HG02678 (cell line): ENCODE results near the gene CCDC102A.
"Not testable (repeated sequence)": the region's sequence is repeated elsewhere in the genome, so short reads cannot be mapped to it uniquely, and the experiment has no call there.

ENCODE experiments used
- ATAC-seq: cut with Tn5 transposase; IDR thresholded peaks from one replicate; pipeline ENCODE4 v1.9.1; 2021; ENCODE audit warnings: mild to moderate bottlenecking, moderate library complexity; ENCODE audit not compliant: unreplicated experiment

CCDC102A gene

DNA sequence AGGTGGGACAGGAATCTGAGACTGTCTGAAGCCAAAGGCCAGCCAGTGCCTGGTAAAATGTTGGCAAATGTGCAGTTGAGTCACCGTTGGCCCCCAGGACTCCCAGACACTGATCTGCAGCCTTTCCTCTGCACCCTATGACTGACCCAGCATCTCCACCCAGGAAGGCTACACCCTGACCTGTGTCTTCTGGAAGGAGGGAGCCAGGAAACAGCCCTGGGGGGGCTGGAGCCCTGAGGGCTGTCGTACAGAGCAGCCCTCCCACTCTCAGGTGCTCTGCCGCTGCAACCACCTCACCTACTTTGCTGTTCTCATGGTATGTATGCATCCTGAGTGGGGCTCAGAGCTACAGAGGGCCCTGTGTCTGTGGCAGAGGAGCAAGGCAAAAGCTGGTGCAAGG lies 30.1 kb upstream of the CCDC102A start:
- no peak for ATAC-seq

GRCh38 chr16:57565461-57565860 lies 29.1 kb upstream of the CCDC102A start:
- no peak for ATAC-seq

DNA sequence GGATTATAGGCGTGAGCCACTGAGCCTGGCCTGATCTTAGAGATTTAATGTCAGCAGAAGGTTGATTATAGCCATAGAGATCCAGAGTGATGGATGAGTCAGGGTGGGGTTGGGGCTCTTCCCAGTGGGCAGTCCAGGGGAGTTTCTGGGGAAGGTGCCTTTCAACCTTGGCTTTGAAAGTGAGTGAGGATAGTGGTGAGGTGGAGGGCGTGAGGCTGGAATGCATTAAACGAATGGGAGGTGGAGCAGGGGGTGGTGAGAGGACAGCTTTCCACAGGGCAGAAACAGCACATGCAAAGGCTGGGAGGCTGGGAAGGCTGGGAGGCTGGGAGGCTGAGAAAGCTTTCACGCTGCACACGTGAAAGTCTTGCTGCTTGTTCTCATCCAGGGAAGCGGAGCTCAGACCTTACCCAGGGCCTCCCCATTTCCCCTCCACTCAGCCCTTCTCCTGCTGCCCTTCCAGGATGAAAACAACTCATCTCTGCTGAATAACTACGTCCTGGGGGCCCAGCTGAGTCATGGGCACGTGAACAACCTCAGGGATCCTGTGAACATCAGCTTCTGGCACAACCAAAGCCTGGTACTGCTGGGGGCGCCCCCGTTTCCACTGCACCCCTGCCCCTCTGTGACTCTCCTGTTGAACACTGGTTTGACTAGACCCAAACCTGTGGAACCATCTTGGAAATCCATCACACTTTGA lies 28.4 kb upstream of the CCDC102A start:
- ATAC-seq: no peak

DNA sequence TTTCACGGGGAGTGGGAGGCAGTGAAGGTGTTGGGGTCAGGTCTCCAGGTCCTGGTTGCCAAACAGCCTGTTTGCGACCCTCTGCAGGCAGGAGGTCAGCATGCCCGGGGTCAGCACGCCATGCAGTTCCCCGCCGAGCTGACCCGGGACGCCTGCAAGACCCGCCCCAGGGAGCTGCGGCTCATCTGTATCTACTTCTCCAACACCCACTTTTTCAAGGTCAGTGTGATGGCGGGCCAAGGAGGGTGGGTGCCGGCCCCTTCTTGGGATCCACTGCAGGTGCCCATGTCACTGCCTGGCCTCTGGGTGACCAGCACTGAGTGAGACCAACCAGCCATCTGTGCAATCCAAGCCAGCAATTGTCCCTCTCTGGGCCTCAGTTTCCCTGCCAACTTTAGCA lies 27.4 kb upstream of the CCDC102A start:
- no peak for ATAC-seq

GRCh38 chr16:57563487-57563750 lies 27.0 kb upstream of the CCDC102A start:
- no peak for ATAC-seq

DNA sequence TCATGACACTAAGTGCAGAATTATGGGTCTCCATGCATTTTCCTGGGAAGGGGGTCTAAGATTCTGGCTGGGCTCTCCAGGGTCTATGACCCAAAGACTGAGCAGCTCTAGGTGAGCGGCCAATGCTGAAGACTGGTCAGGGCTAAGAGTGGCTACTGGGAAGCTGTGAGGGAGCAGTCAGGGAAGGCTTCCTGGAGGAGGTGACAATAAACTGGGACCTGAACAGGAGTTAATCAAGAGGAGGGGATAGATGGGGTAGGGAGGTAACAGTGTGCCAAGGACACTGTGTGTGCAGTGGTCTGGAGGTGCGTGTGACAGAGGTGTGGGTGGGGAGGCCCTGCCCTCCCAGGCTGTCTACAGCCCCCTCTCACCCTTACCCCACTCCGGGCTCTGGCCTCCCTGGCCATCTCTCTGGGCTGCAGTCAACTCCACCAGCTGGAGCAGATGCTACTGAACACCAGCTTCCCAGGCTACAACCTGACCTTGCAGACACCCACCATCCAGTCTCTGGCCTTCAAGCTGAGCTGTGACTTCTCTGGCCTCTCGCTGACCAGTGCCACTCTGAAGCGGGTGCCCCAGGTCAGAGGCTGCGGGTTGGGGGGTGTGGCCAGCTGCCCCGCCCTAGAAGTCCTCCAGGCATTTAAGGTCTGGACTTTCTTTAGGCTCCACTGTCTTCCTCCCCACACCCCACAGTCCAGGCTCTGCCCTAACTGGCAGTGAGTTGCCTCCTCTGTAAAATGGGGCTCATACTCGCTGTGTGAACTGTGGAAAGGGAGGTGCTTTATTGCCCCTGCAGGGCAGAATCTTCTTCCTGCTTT lies 26.5 kb upstream of the CCDC102A start:
- no peak for ATAC-seq

DNA sequence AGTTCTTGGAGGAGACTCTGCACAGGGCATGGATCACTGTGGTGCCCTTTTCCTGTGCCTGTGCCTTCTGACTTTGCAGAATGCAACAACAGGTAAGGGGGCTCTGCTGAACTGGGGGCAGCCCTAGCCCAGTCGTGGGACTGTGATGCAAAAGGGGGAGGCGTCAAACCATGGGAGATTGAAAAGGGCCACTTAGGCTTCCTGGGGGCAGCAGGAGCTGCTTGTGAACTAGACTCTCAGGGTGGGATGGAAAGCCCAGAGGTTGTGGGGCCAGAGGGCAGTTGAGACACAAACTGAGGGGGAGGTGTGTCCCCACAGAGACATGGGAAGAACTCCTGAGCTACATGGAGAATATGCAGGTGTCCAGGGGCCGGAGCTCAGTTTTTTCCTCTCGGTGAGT lies 25.7 kb upstream of the CCDC102A start:
- no peak for ATAC-seq

DNA sequence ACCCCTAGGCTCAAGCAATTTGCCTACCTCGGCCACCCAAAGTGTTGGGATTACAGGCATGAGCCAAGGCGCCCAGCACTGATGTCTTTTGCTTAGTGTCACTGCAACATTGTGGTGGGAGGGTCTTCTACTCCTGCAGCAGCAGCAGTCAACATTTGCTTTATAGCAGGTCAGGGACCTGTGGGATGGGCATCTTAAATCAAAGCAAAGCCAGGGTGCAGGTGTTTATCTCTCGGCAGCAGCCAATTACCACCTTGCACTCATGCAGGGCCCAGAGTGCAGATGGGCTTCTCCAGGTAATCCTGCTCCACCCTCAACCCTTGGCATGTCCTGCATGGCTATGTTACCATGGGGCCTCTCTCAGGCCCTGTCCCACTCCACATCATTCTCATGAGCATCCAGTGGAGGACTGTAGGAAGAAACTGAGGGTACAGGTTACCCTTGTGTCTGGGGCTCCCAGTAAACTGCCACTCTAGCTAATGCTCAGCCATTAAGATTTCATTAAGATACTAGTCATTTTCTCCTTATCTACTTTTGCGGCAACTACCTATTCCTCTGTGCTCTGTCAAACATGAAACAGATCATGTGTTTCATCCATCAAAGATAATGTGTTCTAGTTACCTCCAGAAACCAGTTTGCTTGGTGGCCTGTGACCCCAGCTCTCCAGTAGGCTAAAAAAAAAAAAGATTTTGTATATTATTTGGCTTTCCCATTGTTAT lies 22.9 kb upstream of the CCDC102A start:
- no peak for ATAC-seq

DNA sequence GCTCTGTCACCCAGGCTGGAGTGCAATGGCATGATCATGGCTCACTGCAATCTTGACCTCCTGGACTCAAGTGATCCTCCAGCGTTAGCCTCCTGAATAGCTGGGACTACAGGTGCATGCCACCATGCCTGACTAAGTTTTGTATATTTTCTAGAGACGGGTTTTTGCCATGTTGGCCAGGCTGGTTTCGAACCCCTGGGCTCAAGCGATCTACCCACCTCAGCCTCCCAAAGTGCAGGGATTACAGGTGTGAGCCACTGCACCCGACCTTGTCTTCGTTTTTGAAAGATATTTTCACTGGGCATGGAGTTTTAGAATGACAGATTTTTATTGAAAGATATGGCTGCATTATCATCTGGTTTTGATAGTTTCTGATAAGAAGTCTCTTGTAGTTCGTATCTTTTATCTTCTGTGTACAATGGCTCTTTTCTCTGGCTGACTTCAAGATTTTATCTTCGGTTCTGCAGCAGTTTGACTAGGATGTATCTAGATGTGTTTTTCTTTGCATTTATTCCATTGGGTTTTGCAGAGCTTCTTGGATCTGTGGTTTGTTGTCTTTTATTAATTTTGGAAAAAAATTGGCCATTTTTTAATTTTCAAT lies 20.7 kb upstream of the CCDC102A start:
- no peak for ATAC-seq

- ATAC-seq: no peak
These were observed 19.5 kb upstream of the CCDC102A start for GRCh38 chr16:57555831-57556230.

DNA sequence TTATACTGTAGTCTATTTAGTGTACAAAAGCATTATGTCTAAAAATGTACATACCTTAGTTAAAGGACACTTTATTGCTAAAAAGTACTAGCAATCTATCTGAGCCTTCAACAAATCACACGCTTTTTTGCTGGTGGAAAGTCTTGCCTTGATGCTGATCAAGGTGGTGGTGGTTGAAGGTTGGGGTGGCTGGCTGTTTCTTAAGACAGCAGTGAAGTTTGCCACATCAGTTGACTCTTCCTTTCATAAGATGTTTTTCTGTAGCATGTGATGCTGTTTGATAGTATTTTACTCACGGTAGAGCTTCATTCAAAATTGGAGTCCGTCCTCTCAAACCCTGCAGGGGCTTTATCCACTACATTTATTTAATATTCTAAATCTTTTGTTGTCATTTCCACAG lies 14.7 kb upstream of the CCDC102A start:
- no peak for ATAC-seq

DNA sequence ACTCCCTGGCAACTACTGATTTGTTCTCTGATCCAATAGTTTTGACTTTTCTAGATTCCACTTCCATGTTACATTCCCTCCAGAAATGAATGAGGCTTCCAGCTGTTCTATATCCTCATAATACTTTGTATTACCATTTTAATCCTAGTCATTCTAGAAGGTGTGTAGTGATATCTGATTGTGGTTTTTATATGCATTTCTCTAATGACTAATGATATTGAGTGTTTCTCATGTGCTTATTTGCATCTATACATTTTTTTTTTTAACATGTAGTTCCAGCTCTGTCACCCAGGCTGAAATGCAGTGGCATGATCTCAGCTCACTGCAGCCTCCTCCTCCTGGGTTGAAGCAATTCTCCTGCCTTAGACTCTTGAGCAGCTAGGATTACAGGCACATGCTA lies 13.4 kb upstream of the CCDC102A start:
- no peak for ATAC-seq

DNA sequence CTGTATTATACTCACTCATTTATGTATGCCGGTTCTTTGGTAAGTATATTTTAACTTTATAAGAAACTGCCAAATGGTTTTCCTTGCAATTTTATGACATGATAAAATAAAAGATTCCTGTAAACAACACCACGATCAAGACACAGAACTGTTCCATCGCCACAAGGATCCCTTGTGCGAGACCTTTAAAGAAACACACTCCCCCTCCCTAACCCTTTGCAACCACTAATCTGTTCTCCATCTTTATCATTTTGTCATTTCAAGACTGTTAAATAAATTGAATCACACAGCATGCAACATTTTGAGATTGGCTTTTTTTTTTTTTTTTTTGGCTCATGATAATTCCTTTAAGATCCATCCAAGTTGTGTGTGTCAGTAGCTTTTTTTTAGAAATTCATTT lies 12.0 kb upstream of the CCDC102A start:
- ATAC-seq: no peak

- not testable (repeated sequence) for ATAC-seq
These were observed 11.2 kb upstream of the CCDC102A start for GRCh38 chr16:57547524-57547923.

GRCh38 chr16:57544124-57544653 lies 7.8 kb upstream of the CCDC102A start:
- peak; percentile 81 for ATAC-seq

DNA sequence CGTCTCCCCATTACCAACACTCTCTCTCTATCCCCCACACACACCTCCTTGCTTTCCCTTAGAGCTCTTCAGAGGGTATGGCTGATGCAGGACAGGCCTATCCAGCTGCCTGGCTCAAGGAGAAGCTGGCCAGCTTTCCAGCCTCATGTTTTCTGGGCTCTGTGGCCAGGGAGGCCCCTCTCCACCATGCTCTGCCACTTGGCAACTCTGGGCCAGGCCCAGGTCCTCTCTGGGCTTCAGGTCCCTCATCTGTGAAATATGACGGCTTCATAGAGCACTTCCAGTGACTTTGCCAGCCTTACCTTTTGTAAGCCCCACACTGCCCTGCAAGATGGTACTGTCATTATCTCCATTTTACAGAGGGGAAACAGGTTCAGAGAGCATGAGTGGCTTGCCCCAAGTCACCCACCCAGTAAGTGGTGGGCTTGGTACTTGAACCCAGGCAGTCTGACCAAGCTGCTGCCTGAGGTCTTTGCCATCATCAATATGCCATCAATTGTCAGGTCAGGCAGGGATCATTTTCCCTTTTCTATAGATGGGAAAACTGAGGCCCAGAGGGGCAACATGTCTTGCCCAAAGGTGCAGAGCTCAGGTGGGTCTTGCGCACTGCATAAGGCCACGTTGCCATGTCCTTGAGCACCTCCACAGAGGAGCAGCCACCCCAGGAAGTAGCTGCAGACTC lies 5.5 kb upstream of the CCDC102A start:
- ATAC-seq: no peak

DNA sequence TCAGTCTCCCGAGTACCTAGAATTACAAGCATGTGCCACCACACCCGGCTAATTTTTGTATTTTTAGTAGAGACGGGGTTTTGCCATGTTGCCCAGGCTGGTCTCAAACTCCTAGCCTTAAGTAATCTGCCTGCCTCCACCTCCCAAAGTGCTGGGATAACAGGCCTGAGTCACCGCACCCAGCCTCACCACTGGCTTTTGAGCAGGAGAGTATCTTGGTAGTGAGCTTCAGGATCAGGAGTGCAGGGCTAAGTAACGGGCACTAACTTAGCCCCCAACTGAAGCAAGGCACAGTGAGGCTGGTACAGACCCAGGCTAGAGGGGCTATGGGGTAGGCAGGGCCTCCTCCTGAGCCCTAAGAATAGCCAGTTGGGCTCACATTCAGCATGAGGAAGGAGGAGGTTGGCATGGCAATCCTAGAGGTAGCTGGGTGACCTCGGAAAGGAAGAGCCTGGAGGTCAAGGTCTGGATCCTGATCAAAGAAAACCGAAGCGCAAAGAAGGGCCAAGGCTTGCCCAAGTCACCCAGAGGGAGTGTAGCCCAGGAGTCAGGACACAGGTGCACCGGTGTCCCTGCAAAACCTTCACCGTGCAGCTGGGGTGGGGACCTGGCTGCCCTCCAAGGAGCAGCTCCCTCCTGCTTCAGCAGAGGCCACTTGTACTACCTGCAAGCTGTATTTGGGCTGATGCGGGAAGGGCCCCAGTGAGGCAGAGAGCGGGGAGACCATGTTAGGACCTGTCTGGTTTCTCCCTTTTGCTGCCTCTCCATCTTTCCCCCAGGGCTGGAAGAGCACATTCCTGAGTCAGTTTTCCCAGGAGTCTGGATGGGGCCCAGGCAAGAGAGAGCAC lies 4.8 kb upstream of the CCDC102A start:
- no peak for ATAC-seq

GRCh38 chr16:57540387-57540786 lies 4.0 kb upstream of the CCDC102A start:
- no peak for ATAC-seq

DNA sequence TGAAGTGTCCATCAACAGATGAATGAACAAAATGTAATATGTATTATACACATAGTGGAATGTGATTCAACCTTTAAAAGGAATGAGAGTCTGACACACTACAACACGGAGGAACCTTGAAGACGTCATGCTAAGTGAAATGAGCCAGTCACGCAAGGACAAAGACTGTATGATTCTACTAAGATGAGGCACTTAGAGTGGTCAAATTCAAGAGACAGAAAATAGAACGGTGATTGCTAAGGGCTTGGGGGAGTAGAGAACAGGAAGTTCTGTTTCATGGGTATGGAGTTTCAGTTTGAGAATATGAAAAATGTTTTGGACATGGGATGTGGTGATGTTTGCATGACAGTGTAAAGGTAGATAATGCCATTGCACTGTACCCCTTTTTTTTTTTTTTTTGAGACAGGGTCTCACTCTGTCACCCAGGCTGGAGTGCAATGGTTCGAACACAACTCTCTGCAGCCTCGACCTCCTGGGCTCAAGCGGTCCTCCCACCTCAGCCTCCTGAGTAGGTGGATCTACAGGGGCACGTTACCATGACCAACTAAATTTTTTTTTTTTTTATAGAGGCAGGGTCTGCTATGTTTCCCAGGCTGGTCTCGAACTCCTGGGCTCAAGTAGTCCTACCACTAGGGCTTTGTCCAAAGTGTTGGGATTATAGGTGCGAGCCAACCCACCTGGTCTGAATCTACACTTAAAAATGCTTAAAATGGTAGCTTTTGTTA lies 2.9 kb upstream of the CCDC102A start:
- ATAC-seq: peak; percentile 33
